NCI-H69 (cell line): ENCODE data around the gene UQCRH.
"Not testable (repeated sequence)": the region's sequence is repeated elsewhere in the genome, so short reads cannot be mapped to it uniquely, and the experiment has no call there.

Experiments
- DNase-seq: peaks from one replicate; lab custom pipeline; 2025; lab: John Stamatoyannopoulos, UW

The UQCRH gene

GRCh38 chr1:46333300-46334029 lies 30.0 kb downstream of the UQCRH start:
- peak; percentile 56 for DNase-seq

GRCh38 chr1:46334030-46334384 lies 30.5 kb downstream of the UQCRH start:
- DNase-seq, result no peak

- no peak for DNase-seq
Observed at GRCh38 chr1:46335081-46335480, 31.6 kb downstream of the UQCRH start.

GRCh38 chr1:46337409-46337808 lies 33.9 kb downstream of the UQCRH start:
- not testable (repeated sequence) for DNase-seq

DNA sequence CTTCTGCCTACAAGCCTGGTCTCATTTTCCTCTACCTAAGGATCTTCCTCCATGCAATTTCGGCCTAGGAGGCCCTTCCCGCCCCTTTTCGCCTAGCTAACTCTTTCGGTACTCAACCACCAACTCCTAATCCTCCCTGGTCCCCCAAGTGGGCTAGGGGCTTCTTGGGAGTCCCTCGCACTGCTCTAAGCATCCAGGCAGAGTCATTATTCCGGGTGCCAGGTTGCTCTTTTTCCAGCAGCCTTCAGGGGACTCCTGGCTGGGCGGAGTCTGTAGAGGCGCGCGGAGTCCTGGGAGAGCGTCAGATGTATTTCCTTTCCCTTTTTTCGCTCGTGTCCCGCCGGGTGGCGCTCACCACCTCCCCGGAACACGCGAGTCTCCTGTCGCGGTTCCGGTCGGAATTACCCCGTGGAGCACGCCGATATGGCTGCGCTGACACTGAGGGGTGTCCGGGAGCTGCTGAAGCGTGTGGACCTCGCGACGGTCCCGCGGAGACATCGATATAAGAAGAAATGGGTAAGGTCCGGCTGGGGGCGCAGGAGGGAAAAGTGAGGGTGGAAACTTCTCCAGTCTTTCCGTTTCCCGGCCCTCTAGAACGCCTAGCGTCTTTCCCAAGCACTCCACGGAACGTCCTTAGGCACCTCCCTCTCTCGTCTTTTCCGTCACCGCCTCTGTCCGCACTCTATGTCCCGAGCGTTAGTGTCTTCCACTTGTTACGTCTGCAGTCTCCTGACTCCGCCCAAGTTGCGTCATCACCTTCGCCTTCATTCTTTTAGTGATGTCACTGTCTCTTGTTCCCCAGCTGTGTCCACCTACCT lies 37.1 kb downstream of the UQCRH start, which contains the start of gene NSUN4:
NSUN4 (plus strand) TSS at position 404 of the 818 bp plus-strand sequence; CDS start at position 424, 20 bp downstream.
- peak; percentile 92 for DNase-seq

DNA sequence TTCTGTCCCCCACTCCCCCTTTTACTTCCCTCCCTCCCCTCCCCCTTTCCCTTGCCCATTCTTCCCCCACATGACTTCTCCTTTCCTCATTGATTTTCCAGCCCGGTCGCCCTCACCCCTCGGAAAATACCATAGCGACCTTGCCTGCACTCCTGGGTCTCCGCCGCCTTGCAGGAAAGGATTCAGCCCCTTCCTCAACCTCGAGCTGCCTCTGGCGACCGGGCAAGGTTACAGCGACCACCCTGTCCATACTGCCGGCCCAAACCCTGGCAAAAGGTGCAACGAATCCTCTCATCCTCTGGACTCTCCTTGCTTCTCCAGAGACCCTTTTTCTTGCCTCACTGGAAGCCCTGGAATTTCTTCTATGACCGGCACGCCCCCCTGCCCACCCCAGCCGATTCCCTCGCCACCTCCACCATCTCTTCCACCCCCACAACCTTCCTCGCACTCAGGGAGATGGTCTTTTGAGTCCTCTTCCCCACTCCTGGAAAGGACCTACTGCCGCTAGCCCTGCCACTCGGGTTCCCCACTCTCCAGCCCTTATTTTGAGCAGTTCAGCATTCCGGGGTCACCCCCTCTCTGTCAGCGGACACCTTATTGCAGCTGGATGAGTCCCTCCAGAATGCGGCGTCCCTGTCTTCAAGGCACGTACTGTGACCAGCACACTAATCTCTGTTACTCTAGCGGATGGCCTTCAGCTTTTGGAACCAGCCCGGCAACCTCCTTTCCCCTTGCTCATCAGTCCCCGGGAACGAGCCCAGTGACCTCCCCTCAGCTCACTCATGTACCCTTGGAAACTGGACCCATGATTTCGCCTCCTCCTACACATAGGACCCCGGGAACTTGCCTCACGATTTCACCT lies 38.0 kb downstream of the UQCRH start:
- no peak for DNase-seq

DNA sequence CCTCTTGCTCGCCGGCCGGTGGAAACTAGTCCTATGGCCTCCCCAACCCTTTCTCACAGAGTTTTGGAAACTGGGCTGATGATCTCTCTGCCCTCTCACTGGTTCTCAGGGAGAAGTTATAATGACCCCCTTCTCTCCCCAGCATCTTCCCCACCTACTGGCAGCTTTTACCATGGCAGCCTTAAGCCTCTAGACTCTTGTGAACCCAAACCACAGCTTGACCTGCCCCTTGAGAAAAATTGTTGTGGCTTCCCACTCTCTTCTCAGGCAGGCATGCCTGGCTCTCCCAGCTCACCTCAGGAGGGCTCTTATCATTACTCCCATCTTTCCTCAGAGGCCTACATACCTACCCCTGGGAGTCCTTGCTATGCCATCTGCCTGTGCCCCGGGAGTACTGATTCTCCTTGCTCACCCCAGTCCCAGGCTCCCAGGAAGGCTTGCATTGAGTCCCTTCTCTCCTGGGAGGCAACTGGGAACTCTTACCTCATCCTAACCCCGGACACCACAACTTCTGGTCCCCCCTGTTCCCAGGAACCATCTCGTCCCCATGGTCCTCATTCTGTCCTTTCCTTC lies 38.7 kb downstream of the UQCRH start:
- DNase-seq, result no peak

DNA sequence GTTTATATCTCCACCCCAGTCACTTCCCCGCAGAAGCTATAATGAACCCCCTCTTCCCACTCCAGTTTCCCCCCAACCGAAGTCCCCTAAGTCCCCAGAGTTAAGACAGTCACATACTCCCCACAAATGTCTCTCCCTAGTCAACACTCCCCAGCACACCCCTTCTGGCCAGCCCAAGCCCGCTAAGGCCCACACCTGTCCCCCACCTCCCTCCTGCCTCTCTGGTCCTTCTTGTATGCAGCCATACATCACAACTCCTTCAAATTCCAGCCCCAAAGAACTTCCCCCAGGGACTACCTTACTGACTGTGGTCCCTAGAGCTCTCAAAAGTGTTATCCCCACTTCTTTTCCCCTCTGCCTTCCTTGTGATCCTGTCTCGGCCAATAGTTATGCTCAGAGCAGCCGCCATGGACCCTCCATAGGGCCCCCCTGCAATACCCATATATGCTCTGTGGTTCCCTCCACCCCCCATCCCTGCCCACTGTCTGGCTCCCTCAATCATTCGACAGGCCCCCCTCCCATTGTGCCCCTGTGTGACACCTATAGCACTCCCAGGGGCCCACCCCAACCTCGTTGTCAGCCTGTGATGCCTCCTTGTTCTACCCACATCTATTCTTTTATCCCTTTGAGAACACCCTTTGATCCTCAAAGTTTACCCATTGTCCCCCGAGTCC lies 39.3 kb downstream of the UQCRH start:
- no peak for DNase-seq

DNA sequence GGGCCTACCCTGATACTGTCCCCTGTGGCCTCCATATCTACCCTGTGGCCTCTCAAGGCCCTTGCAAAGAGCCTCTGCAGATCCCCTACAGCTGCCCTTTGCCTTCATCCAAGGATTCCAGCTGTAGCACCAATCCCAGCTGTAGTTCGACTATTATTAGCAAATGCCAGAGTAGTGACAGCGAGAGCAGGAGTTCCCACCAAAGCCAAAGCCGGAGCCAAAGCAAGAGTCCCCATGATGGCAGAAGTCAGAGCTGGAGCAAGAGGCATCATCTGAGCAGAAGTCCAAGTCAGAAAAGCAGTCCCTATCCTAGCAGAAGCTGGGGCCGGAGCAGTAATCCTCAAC lies 39.8 kb downstream of the UQCRH start:
- DNase-seq, result no peak

GRCh38 chr1:46343705-46344104 lies 40.2 kb downstream of the UQCRH start:
- DNase-seq, result no peak

DNA sequence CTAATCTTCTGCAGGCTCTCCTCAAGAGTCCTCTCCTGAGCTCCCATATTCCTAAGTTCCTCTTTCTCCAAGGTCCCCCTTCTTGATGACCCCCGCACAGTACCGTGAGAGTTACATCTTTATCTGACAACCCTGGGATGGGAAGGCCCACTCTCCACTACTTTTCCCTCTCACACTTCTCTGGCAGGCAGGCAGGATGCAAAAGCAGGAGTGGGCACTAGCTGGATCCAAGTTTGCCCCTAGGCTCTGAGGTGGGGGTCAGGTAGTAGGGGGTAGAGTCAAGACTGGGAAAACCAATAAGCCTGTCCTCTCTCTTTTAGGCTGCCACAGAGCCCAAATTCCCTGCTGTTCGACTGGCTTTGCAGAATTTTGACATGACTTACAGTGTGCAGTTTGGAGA lies 41.0 kb downstream of the UQCRH start:
- no peak for DNase-seq

- no peak for DNase-seq
Observed at GRCh38 chr1:46345281-46345680, 41.8 kb downstream of the UQCRH start.

- no peak for DNase-seq
Observed at GRCh38 chr1:46352363-46352762, 48.9 kb downstream of the UQCRH start.

- not testable (repeated sequence) for DNase-seq
Observed at GRCh38 chr1:46355920-46356319, 52.4 kb downstream of the UQCRH start.

DNA sequence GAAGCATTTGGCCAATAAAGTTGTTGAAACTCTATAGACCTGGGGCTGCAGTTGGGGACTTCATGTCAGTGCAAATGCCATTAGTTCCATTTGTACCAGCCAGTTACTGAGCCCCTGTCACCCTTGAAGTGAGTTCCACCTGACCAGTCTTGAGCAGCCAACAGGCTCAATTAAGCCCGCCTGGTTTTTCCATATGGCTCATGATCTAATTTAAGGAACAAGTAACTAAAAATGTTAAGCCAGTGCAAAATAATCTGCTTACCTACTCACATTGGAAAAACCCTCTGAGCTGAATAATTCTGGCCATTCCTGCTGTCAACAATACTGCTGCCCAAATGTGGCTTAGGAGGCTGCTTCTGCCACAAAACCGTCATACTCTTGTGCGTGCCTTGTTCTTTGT lies 58.7 kb downstream of the UQCRH start:
- DNase-seq, result no peak

DNA sequence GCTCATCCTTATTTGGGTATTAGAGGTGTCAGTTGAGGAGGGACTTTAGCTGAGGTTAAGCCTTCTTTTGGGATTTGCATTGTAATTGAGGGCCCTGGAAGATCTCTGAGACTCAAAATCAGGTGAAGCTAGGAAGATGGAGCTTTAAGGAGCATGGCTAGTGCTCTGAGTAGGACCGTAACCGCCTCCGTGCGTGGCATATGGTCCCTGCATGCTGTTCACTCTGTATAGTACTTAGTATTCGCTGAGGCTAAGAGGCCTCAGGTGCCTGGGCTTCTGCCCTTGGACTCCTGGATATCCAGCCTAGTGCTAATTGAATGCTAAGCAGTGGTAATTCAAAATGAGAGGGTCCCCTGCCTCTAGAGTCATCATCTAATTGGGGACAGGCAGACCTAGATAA lies 59.6 kb downstream of the UQCRH start:
- no peak for DNase-seq

DNA sequence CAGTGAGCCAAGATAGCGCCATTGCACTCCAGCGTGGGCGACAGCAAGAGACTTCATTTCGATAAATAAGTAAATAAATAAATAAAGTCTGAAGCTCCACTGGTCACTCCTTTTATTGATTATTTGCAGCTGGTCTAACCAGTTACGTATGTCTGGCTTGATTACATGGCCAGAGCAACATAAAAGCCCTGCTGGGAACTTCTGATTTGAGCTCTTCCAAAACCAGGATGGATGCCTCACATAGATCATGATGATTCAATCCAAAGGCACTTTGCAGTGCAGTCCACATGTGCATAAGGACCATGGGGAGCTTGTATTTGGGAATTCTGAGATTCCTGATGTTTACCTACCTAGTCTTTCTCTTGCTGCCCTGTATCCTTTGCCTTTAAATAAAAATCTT lies 61.1 kb downstream of the UQCRH start:
- no peak for DNase-seq

DNA sequence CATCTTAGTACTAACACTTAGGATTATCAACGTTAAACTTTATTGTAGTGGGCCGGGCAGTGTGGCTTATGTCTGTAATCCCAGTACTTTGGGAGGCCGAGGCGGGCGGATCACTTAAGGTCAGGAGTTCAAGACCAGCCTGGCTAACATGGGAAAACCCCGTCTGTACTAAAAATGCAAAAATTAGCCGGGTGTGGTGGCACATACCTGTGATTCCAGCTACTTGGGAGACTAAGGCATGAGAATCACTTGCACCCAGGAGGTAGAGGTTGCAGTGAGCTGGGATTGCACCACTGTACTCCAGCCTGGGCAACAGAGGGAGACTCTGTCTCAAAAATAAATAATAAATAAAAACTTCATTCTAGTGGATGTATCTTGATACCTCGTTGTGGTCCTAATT lies 62.3 kb downstream of the UQCRH start:
- DNase-seq, result not testable (repeated sequence)
